Hepatocyte (in vitro differentiated cells): ENCODE data around the gene ADAMTSL1. TPM values are rescaled to one million over a fixed set of nuclear protein-coding genes. Genes with fewer than 3 reads are reported as not detected.
A peak's percentile ranks its signal among the peaks of the same experiment; 100 is the strongest.

ENCODE experiments used
- DNase-seq: peaks from one replicate; pipeline ENCODE4 v3.0.0-alpha.2; 2016; ENCODE audit warnings: low spot score
- H2AFZ ChIP-seq: fragments of 200-600 bp; sonication (generic); 2 replicates; pipeline ENCODE4 v1.6.0; 2016; ENCODE audit warnings: antibody characterized with exemption, mild to moderate bottlenecking
- H3K27ac ChIP-seq: fragments of 200-600 bp; sonication (generic); 2 replicates; pipeline ENCODE4 v1.5.1; 2016; ENCODE audit warnings: mild to moderate bottlenecking
- H3K27me3 ChIP-seq: fragments of 200-600 bp; sonication (generic); 2 replicates; pipeline ENCODE4 v1.6.1; 2016
- H3K36me3 ChIP-seq: fragments of 200-600 bp; sonication (generic); replicated peaks from 2 replicates; pipeline ENCODE4 v1.5.1; 2016; ENCODE audit warnings: low read depth; ENCODE audit not compliant: insufficient read depth
- H3K4me1 ChIP-seq: fragments of 200-600 bp; sonication (generic); 2 replicates; pipeline ENCODE4 v1.5.1; 2016; ENCODE audit warnings: mild to moderate bottlenecking, moderate library complexity; ENCODE audit not compliant: insufficient read depth
- H3K4me2 ChIP-seq: fragments of 200-600 bp; sonication (generic); 2 replicates; pipeline ENCODE4 v1.6.0; 2016
- H3K4me3 ChIP-seq: fragments of 200-600 bp; sonication (generic); 2 replicates; pipeline ENCODE4 v1.5.1; 2016; ENCODE audit warnings: mild to moderate bottlenecking
- H3K79me2 ChIP-seq: fragments of 200-600 bp; sonication (generic); 2 replicates; pipeline ENCODE4 v1.6.0; 2017; ENCODE audit warnings: mild to moderate bottlenecking
- H3K9me2 ChIP-seq: fragments of 200-600 bp; sonication (generic); replicated peaks from 2 replicates; pipeline ENCODE4 v1.6.0; 2017; ENCODE audit warnings: mild to moderate bottlenecking; ENCODE audit not compliant: insufficient read depth
- H3K9me3 ChIP-seq: fragments of 200-600 bp; sonication (generic); 2 replicates; pipeline ENCODE4 v1.5.1; 2016; ENCODE audit warnings: low read depth, mild to moderate bottlenecking
- H4K20me1 ChIP-seq: fragments of 200-600 bp; sonication (generic); 2 replicates; pipeline ENCODE4 v1.6.0; 2016; ENCODE audit warnings: mild to moderate bottlenecking; ENCODE audit not compliant: insufficient read depth, poor library complexity, severe bottlenecking
- EZH2 ChIP-seq: fragments of 200-600 bp; sonication (generic); IDR thresholded peaks from 2 replicates; pipeline ENCODE4 v1.6.1; 2016; ENCODE audit warnings: antibody characterized with exemption, mild to moderate bottlenecking, borderline replicate concordance
- EZH2phosphoT487 ChIP-seq: fragments of 200-600 bp; sonication (generic); IDR thresholded peaks from one replicate; pipeline ENCODE4 v1.6.1; 2018; ENCODE audit warnings: antibody characterized with exemption, mild to moderate bottlenecking, low read depth, moderate library complexity; ENCODE audit not compliant: unreplicated experiment, severe bottlenecking
- WGBS: methylation state at CpG from one replicate; pipeline ENCODE4 v1.1.6; 2016; ENCODE audit warnings: low lambda C conversion rate; ENCODE audit errors: missing lambda C conversion rate; 5-methylcytosine and 5-hydroxymethylcytosine counted together
- polyA plus RNA-seq: library from polyadenylated mRNA; unstranded; fragments of >200 nt; fragmentation: Nextera tagmentation; extraction: Ambion mirVana; gene quantifications from 2 replicates; pipeline ENCODE4 v1.2.1, GENCODE V29; 2016
- total RNA-seq: library from RNA; depleted of rRNA; stranded (reverse); fragments of >200 nt; gene quantifications from 2 replicates; pipeline ENCODE4 v1.2.3, GENCODE V29; 2014
- TF ChIP-seq, protein P1 (sequence below): fragments of 200-600 bp; sonication (generic); IDR thresholded peaks from 2 replicates; pipeline ENCODE4 v1.5.1; 2016; ENCODE audit warnings: antibody characterized with exemption, mild to moderate bottlenecking; ENCODE audit not compliant: poor library complexity

Gene ADAMTSL1
- total and polyA plus RNA-seq, 2 experiments from 2014 or later: 7.2 to 24.0 TPM

DNA sequence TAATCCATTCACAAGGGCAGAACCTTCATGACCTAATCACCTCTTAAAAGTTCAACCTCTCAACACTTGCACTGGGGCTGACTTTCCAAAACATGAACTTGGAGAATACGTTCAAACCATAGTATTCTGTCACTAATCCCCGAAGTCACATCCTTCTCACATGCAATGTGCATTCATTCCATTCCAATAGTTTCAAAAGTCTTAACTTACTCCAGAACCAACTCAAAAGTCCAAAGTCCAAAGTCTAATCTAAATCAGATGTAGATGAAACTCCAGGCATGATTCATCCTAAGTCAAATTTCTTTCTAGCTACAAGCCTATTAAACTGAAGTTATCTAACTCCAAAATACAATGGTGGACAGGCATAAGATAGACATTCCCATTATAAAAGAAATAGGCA, 21.7 kb upstream of the ADAMTSL1 start:
- Histone ChIP-seq H3K27ac (no peak overlapping the region), H4K20me1 (no peaks in the 10 kb centered on the region), H3K4me2 (no peak overlapping the region), H3K4me3 (no peak overlapping the region), H2AFZ (no peak overlapping the region), H3K4me1 (no peaks in the 10 kb centered on the region), H3K27me3 (no peaks in the 10 kb centered on the region), H3K79me2 (no peaks in the 10 kb centered on the region), H3K36me3 (no peaks in the 10 kb centered on the region), H3K9me2 (no peaks in the 10 kb centered on the region), H3K9me3 (no peaks in the 10 kb centered on the region)
- 96% methylated on average over 2 of the region's 2 CpGs for WGBS
- TF ChIP-seq, protein P1, sequence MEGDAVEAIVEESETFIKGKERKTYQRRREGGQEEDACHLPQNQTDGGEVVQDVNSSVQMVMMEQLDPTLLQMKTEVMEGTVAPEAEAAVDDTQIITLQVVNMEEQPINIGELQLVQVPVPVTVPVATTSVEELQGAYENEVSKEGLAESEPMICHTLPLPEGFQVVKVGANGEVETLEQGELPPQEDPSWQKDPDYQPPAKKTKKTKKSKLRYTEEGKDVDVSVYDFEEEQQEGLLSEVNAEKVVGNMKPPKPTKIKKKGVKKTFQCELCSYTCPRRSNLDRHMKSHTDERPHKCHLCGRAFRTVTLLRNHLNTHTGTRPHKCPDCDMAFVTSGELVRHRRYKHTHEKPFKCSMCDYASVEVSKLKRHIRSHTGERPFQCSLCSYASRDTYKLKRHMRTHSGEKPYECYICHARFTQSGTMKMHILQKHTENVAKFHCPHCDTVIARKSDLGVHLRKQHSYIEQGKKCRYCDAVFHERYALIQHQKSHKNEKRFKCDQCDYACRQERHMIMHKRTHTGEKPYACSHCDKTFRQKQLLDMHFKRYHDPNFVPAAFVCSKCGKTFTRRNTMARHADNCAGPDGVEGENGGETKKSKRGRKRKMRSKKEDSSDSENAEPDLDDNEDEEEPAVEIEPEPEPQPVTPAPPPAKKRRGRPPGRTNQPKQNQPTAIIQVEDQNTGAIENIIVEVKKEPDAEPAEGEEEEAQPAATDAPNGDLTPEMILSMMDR: no peak
- TF ChIP-seq EZH2: no peak
- no peak for TF ChIP-seq EZH2phosphoT487
- DNase-seq: no peak

DNA sequence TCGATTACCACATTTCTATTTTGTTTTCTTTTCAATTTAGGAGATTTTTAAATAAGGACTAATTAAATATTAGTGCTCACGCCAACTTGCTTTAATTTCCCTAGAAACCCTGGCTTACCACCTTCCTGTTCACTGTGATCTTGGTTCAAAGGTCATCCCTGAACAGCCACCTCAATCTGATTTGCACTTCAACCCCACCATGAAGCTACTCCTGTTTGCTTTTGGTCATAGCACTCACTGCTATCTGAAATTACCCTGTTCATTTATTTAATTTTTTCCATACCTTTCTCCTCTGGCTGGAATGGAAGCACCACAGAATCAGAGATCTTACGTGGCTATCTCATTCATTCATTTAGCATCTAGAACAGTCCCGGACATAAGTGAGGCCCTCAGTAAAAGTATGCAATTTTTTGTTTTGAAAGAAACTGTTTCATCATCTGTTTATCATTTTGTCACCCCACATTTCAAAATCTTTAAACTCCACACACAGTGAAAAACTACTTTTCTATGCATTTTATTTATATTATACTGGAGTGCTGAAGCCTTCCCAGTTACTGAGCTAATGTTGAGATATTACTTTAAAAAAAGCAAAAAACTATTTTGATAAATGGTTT, 17.2 kb upstream of the ADAMTSL1 start:
- DNase-seq: peak; percentile 23
- Histone ChIP-seq H2AFZ (no peak overlapping the region), H3K9me2 (no peaks in the 10 kb centered on the region), H3K4me3 (no peak overlapping the region), H3K79me2 (no peaks in the 10 kb centered on the region), H4K20me1 (no peaks in the 10 kb centered on the region), H3K27me3 (no peaks in the 10 kb centered on the region), H3K36me3 (no peaks in the 10 kb centered on the region), H3K9me3 (no peaks in the 10 kb centered on the region), H3K4me2 (no peak overlapping the region), H3K4me1 (peaks cover 5% of the 10 kb centered on the region), H3K27ac (peak overlapping the region; percentile 26)
- 59% methylated on average over 4 of the region's 4 CpGs for WGBS
- TF ChIP-seq EZH2 (no peak), EZH2phosphoT487 (no peak)
- TF ChIP-seq, protein P1: no peak

DNA sequence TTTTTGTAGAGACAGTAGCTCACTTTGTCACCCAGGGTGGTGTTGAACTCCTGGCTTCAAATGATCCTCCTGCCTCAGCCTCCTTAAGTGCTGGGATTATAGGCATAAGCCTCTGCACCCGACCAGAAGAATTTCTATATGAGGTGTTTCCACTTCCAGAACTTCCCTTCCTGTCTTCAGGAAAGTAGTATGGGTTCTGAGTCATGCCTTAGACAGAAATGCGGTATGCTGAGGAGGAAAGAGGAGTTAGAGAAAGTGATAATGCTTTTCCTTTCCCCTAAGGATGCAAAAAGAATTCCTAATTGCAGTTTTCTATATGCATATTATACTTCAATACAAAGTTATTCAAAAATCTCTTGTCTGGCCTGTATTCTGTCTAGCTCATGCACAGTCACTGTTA, 16.4 kb upstream of the ADAMTSL1 start:
- H3K36me3 ChIP-seq: no peaks in the 10 kb centered on the region
- TF ChIP-seq, protein P1: no peak
- TF ChIP-seq EZH2 (no peak), EZH2phosphoT487 (no peak)

More for the DNA sequence above, 16.4 kb upstream of the ADAMTSL1 start:
- Histone ChIP-seq H3K9me3 (no peaks in the 10 kb centered on the region), H3K9me2 (no peaks in the 10 kb centered on the region), H3K4me2 (no peak overlapping the region), H3K4me1 (peaks cover 5% of the 10 kb centered on the region), H3K27me3 (no peaks in the 10 kb centered on the region), H3K79me2 (no peaks in the 10 kb centered on the region), H2AFZ (no peak overlapping the region), H3K27ac (no peak overlapping the region), H3K4me3 (no peak overlapping the region), H4K20me1 (no peaks in the 10 kb centered on the region)
- no peak for DNase-seq
- 70% methylated on average over 2 of the region's 2 CpGs for WGBS
